ENCODE data around the gene RPS10.

Gene RPS10

DNA sequence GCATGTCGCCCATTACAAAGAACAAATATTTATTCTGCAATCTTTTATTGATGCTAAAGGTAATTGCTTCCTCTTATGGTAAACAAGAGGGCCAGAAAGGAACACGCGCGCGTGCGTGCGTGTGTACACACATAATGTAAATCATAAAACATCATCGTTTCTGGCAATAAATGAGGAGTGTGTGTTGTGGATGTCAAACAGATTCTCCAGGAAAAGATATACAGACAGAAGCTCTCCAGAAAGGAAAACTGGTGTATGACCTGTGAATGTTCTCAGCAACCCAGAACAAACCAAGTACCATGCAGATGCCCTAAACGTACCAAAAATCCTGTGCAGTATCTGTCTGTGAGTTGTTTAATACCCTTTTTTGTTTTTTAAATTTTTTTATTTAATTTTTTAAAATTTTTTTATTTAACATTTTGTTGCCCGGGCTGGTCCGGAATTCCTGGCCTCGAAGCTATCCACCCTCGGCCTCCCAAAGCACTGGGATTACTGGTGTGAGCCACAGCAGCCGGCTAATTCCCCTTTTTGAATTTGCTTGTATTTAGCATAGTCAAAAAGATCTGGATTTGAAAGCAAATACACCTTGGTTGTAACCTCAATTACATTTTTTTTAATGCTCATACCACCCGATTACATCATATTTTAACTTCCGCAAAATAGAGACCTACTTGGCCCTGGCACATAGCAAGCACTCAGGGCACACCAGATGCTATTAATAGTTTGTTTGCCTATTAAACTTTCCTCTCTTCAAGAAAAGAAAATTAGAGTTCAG lies 32.5 kb downstream of the RPS10 start:
- Mint-ChIP-seq H3K9me3 (peaks cover 10% of the 10 kb centered on the region), H3K4me1 (ENCODE audit: low read depth) (peaks cover 12% of the 10 kb centered on the region), H3K27me3 (ENCODE audit: low read depth) (no peaks in the 10 kb centered on the region), H3K4me3 (peak overlapping the region; percentile 99), H3K27ac (peak overlapping the region; percentile 88), H3K36me3 (ENCODE audit: low read depth) (peaks cover 3% of the 10 kb centered on the region)
- no peak for DNase-seq (ENCODE audit: low spot score)

DNA sequence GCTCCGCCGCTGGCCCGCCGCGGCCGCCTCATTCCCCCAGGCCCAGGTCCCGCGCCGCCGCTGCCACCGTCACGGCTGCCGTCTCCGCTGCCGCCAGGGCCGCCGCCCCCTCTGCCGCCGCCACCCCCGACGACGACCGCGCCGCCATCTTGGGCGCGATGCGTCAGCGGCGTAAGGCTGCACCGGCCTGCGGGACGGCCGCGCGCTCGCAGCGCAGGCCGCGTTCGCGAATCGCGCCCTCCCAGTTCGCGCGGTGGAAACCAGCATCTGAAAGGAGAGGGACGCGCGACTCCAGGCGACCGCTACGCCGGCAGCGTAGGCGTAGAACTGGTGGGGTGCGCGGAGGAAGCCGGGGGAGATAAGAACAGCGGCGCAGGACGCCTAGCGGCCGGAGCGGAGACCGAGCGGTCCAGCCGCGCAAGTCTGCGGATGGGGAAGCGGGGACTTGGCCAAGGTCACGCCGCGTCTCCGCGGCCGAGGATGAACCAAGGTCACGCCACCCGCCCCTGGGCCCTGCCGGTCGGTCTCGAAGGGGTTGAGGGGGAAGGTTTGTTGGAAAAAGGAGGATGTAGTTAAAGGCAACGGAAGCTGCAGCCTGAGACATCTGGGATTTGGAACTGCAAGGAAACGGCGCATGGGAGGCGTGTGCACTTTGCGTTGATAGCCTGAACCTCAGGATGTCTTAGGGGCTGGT lies 33.2 kb downstream of the RPS10 start, which contains the start of gene NUDT3:
NUDT3 (minus strand) TSS at position 173 of the 694 bp plus-strand sequence. CDS start 307 bp downstream, outside the sequence.
- peaks cover 3% of the 10 kb centered on the region for H3K36me3 Mint-ChIP-seq (ENCODE audit: low read depth)
- H3K27ac Mint-ChIP-seq: peak within 1 kb of the TSS; percentile 88
- peaks cover 10% of the 10 kb centered on the region for H3K9me3 Mint-ChIP-seq
- DNase-seq (ENCODE audit: low spot score): peak; percentile 94
- peaks cover 12% of the 10 kb centered on the region for H3K4me1 Mint-ChIP-seq (ENCODE audit: low read depth)
- peak within 1 kb of the TSS; percentile 99 for H3K4me3 Mint-ChIP-seq
- no peaks in the 10 kb centered on the region for H3K27me3 Mint-ChIP-seq (ENCODE audit: low read depth)

DNA sequence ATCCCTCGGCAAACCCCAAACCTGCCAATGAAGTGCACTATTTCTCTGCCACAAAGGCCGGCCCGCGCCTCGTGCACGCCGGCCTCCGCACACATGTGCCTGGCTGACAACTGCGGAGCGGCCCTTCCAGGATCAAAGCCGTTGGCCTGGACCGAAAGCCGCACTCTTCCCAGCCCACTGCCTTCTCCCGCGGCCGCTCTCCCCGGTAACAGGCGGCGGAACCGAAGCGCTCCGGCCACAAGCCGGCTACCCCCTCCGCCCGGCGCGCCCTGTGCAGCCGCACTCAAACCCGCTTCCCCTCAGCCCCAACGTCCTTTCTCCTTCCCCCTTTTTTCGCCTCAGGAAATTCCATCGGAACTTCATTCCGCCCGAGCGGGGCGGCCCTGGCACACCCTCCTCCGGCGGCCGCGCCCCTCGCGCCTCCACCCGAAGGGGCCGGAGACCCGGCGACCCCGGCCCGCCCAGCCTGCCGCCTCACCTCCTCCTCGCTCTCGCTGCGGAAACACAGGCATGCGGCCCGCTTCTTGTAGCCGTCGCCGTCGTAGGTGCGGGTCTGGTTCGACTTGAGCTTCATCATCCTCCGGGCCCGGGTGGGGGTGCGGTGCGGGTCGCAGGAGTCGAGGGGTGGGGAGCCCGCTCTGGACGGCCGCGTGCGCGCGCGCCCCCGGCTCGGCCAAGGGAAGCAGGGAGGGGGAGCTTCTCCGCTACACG lies 33.9 kb downstream of the RPS10 start:
- no peak overlapping the region for H3K27ac Mint-ChIP-seq

DNA sequence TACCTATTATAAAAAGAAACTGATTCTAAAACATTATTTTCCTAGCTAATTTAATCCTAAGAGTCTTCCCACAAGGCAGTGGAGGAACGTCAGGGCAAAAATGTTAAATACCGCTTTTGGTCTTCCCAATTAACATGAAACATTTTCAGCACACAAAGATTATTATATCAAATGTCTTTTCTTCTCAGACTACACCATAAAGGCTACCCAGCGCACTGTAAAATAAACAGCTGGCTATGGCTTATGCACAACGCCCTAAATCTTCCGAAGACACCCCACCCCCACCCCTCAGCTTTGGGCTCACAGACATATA lies 34.4 kb downstream of the RPS10 start:
- Mint-ChIP-seq H3K4me3 (no peak overlapping the region), H3K4me1 (ENCODE audit: low read depth) (peaks cover 13% of the 10 kb centered on the region), H3K27me3 (ENCODE audit: low read depth) (no peaks in the 10 kb centered on the region), H3K9me3 (peaks cover 7% of the 10 kb centered on the region), H3K36me3 (ENCODE audit: low read depth) (peaks cover under 1% of the 10 kb centered on the region), H3K27ac (no peak overlapping the region)
- no peak for DNase-seq (ENCODE audit: low spot score)

More for the DNA sequence above, 33.9 kb downstream of the RPS10 start:
- no peak overlapping the region for H3K4me3 Mint-ChIP-seq
- peaks cover 3% of the 10 kb centered on the region for H3K36me3 Mint-ChIP-seq (ENCODE audit: low read depth)
- H3K9me3 Mint-ChIP-seq: peaks cover 10% of the 10 kb centered on the region
- H3K4me1 Mint-ChIP-seq (ENCODE audit: low read depth): peaks cover 12% of the 10 kb centered on the region
- H3K27me3 Mint-ChIP-seq (ENCODE audit: low read depth): no peaks in the 10 kb centered on the region
- peak; percentile 51 for DNase-seq (ENCODE audit: low spot score)

DNA sequence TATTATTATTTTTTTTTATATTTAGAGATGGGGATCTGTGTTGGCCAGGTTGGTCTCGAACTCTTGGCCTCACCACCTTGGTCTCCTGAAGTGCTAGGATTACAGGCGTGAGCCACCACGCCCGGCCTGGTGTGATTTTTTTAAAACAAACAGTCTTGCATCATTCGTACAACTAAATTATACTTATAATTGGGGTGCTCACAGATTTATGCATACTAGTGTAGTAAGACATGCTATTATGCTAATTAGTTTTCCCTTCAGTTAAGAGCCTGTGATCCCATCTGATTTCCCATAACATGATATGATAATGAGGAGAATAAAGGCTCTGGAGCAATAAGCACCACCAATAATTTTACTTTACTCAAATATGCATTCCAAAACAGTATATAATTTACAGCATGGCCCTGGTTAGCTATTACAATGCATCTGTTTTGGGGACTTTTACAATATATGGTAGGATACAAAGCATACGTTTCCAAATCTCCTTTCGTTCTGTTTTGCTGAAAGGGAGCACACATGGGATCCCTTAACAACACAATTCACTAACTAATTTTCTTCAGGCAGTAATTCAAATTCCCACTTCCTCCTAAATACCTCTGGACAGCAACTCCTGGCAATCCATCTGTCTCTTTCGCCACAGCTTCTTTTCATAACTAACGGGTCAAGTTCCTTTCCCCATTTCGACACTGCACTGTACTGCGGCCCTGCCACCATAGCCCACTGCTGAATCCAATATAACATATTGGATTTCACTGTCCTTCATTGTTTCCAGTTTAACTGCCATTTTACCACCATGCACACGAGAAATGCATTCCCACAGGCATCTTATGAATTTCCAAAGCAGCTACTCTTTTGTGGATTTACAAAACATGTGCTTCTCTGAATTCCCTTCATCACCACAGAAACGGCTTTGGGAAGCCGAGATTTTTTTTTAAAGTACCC lies 35.1 kb downstream of the RPS10 start:
- no peak overlapping the region for H3K4me3 Mint-ChIP-seq
- no peak for DNase-seq (ENCODE audit: low spot score)
- H3K27me3 Mint-ChIP-seq (ENCODE audit: low read depth): no peaks in the 10 kb centered on the region
- H3K4me1 Mint-ChIP-seq (ENCODE audit: low read depth): peaks cover 17% of the 10 kb centered on the region
- H3K9me3 Mint-ChIP-seq: peaks cover under 1% of the 10 kb centered on the region
- no peak overlapping the region for H3K27ac Mint-ChIP-seq
- no peaks in the 10 kb centered on the region for H3K36me3 Mint-ChIP-seq (ENCODE audit: low read depth)

DNA sequence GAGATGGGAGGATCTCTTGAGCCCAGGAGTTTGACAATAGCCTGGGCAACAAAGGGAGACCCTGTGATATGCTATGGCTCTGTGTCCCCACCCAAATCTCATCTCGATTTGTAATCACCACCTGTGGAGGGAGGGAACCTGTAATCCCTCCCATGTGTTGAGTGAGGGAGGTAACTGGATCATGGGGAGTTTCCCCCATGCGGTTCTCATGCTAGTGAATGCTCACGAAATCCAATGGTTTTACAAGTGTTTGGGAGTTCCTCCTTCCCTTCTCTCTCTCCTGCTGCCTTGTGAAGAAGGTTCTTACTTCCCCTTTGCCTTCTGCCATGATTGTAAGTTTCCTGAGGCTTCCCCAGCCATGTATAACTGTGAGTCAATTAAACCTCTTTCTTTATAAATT lies 36.8 kb downstream of the RPS10 start:
- DNase-seq (ENCODE audit: low spot score): no peak
- Mint-ChIP-seq H3K9me3 (no peaks in the 10 kb centered on the region), H3K27me3 (ENCODE audit: low read depth) (no peaks in the 10 kb centered on the region), H3K36me3 (ENCODE audit: low read depth) (no peaks in the 10 kb centered on the region), H3K4me1 (ENCODE audit: low read depth) (peaks cover 17% of the 10 kb centered on the region), H3K27ac (no peak overlapping the region), H3K4me3 (no peak overlapping the region)

DNA sequence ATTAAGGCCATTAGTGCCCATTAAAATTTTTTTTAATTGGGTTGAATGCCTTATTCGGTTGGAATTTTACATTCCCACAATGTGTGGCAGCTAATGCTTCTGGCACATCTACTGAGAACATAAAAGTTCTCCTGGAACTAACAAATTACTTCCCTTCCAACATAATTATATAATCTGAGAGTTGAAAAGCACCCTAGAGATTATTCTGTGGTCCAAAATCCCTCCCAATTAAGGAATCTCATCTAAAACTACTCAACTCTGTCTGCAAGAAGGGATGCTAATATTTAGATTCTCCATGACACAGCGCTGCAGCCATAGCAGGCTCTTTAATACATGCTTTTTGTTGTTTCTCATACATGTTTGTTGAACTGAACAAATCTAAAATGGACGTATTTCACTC lies 37.4 kb downstream of the RPS10 start:
- Mint-ChIP-seq H3K36me3 (ENCODE audit: low read depth) (peaks cover 2% of the 10 kb centered on the region), H3K4me1 (ENCODE audit: low read depth) (peaks cover 15% of the 10 kb centered on the region), H3K27ac (no peak overlapping the region), H3K27me3 (ENCODE audit: low read depth) (no peaks in the 10 kb centered on the region), H3K4me3 (no peak overlapping the region), H3K9me3 (no peaks in the 10 kb centered on the region)
- no peak for DNase-seq (ENCODE audit: low spot score)

DNA sequence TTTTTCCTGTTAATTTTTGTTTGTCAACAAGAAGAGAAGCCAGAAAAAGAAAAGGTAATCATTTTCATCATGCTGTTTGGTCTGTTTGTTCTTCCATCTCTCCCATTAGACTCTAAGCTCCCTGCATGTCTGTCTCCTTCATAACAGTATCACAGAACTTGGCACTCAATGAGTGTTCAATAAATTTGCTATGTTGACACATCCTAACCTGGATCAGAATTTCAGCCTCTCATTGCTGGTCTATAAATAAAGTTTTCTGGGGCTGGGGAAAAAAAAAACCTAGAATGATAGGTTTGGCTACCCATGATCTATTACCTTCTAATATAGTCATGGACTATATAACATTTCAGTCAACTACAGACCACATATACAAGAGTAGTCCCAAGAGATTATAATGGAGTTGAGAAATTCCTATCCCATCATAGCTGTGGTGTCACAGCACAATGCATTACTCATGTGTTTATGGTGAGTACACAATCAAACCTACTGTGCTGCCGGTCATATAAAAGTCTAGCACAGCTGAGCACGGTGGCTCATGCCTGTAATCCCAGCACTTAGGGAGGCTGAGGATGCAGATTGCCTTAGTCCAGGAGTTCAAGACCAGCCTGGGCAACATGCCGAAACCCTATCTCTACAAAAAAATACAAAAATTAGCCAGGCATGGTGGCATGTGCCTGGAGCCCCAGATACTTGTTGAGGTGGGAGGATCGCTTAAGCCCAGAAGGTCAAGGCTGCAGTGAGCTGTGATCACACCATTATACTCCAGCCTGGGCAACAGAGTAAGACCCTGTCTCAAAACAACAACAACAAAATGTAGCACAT lies 39.3 kb downstream of the RPS10 start:
- Mint-ChIP-seq H3K4me1 (ENCODE audit: low read depth) (peaks cover 12% of the 10 kb centered on the region), H3K36me3 (ENCODE audit: low read depth) (peaks cover 2% of the 10 kb centered on the region), H3K27me3 (ENCODE audit: low read depth) (no peaks in the 10 kb centered on the region)

DNA sequence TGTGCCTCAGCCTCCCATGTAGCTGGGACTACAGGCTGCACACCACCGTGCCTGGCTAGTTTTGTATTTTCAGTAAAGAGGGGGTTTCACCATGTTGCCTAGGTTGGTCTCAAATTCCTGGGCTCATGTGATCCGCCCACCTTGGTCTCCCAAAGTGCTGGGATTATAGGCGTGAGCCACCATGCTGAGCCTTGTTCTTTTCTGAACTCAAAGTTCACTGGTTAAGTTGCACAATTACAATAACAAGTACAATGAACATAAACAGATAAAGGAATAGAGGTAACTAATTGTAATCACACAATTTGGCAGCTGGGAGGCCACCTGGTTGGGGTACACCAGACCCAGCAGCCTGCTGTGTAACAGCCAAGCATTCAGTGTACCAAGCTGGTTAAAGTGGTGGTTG lies 40.1 kb downstream of the RPS10 start:
- Mint-ChIP-seq H3K4me1 (ENCODE audit: low read depth) (peaks cover 12% of the 10 kb centered on the region), H3K36me3 (ENCODE audit: low read depth) (peaks cover 2% of the 10 kb centered on the region), H3K9me3 (no peaks in the 10 kb centered on the region), H3K27ac (no peak overlapping the region), H3K4me3 (no peak overlapping the region), H3K27me3 (ENCODE audit: low read depth) (no peaks in the 10 kb centered on the region)
- DNase-seq (ENCODE audit: low spot score): no peak

More for the DNA sequence above, 39.3 kb downstream of the RPS10 start:
- no peak overlapping the region for H3K27ac Mint-ChIP-seq
- no peak for DNase-seq (ENCODE audit: low spot score)
- H3K9me3 Mint-ChIP-seq: no peaks in the 10 kb centered on the region
- H3K4me3 Mint-ChIP-seq: no peak overlapping the region

DNA sequence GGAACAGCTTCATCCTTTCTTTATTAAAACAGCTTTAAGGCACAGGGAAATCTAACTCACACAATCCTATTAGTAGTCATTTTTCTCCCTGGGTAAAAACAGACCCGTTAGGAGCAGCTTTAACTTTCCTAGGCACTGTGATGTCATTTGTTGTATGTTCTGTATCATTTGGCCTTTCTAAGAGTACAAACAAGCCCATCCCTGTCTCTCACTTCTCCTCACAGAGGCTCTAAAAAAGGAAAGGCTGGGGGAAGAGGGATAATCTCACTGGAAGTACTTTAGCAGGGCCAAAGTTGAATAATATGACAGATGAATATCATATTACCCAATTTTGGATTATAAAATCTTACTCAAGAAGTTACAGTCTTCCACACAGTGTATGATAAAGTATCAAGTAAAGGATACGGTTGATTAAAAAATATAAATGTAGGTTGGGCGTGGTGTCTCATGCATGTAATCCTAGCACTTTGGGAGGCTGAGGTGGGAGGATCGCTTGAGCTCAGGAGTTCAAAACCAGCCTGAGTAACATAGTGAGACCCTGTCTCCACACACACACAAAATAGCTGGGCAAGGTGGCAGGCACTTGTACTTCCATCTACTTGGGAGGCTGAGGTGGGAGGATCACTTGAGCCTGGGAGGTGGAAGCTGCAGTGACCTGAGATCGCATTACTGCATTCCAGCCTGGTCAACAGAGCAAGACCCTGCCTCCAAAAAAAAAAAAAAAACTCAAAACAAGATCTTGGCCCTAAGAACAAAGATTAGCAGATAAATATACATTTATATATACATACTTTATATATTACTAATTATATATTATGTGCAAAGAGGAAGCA lies 41.3 kb downstream of the RPS10 start:
- DNase-seq (ENCODE audit: low spot score): no peak
- Mint-ChIP-seq H3K9me3 (no peaks in the 10 kb centered on the region), H3K27ac (no peak overlapping the region), H3K36me3 (ENCODE audit: low read depth) (peaks cover 2% of the 10 kb centered on the region), H3K27me3 (ENCODE audit: low read depth) (no peaks in the 10 kb centered on the region), H3K4me3 (no peak overlapping the region), H3K4me1 (ENCODE audit: low read depth) (peaks cover 12% of the 10 kb centered on the region)

DNA sequence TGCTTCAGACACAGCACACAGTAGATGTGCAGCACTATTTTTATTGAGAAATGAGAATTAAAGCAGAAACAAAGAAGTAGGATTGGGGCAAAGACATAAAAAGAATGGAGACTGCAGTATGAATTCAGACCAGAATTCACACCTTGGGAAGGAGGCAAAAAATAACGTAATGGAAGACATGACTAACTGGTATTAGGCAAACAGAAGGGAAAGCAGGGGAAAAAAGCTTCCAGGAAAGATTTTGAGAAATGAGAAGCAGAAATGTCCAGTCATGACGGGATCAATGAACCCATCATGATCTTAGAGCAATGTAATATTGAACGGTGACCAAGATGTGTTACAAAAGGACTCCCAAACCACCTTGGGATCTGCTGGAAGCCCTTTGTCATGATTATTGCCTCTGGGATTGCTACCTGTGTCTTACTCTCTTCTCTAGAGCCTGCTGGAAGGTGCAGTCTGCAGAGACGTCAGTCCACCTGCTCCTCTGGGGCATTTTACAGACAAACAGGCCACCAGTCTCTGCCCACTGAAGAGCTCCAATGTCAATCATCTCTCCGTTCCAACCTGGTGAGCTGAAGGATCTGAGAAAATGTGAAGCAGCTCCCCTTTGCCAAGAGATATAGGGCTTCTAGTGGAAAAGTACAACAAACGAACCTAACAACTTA lies 42.1 kb downstream of the RPS10 start:
- Mint-ChIP-seq H3K27ac (no peak overlapping the region), H3K4me3 (no peak overlapping the region), H3K4me1 (ENCODE audit: low read depth) (peaks cover 10% of the 10 kb centered on the region), H3K9me3 (no peaks in the 10 kb centered on the region), H3K36me3 (ENCODE audit: low read depth) (peaks cover 2% of the 10 kb centered on the region), H3K27me3 (ENCODE audit: low read depth) (no peaks in the 10 kb centered on the region)
- DNase-seq (ENCODE audit: low spot score): no peak

DNA sequence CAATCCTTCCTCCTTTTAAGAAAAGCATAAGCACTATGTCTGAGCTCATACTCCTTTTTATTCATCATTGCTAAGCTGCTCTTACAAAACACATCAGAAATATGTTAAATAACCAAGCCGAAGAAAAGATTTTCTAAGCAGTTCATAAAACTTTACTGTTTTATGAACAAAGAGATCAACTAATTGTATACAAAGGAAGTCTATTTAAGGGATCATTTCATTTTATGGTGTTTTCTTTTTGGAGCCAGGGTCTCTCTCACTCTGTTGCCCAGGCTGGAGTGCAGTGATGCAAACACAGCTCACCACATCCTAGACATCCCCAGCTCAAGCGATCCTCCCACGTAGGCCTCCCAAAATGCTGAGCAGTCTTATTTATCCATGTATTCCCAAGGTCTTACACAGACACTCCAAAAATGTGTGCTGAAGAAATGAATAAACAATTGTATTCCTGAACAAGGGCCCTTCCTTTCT lies 42.7 kb downstream of the RPS10 start:
- H3K36me3 Mint-ChIP-seq (ENCODE audit: low read depth): peaks cover 2% of the 10 kb centered on the region
- no peaks in the 10 kb centered on the region for H3K9me3 Mint-ChIP-seq
- no peak for DNase-seq (ENCODE audit: low spot score)
- H3K4me3 Mint-ChIP-seq: no peak overlapping the region
- no peak overlapping the region for H3K27ac Mint-ChIP-seq
- peaks cover 10% of the 10 kb centered on the region for H3K4me1 Mint-ChIP-seq (ENCODE audit: low read depth)
- no peaks in the 10 kb centered on the region for H3K27me3 Mint-ChIP-seq (ENCODE audit: low read depth)
